Smooth muscle cell (in vitro differentiated cells): ENCODE data around the gene ADAM19. TPM values are rescaled to one million over a fixed set of nuclear protein-coding genes. Genes with fewer than 3 reads are reported as not detected.
A peak's percentile ranks its signal among the peaks of the same experiment; 100 is the strongest.

Experiments
- DNase-seq: peaks from one replicate; lab custom pipeline; 2025; ENCODE audit not compliant: unreplicated experiment; lab: John Stamatoyannopoulos, UW
- H2AFZ ChIP-seq: fragments of 200-600 bp; sonication (generic); 2 replicates; pipeline ENCODE4 v1.6.0; 2016; ENCODE audit warnings: antibody characterized with exemption, low read depth, mild to moderate bottlenecking
- H3F3A ChIP-seq: fragments of 200-600 bp; sonication (generic); 2 replicates; pipeline ENCODE4 v1.6.0; 2017; ENCODE audit warnings: antibody characterized with exemption, low read depth
- H3K27ac ChIP-seq: fragments of 200-600 bp; sonication (generic); 2 replicates; pipeline ENCODE4 v1.5.1; 2016; ENCODE audit warnings: low read depth, mild to moderate bottlenecking
- H3K27me3 ChIP-seq: fragments of 200-600 bp; sonication (generic); 2 replicates; pipeline ENCODE4 v1.6.1; 2016; ENCODE audit warnings: low read depth, mild to moderate bottlenecking
- H3K36me3 ChIP-seq: fragments of 200-600 bp; sonication (generic); 2 replicates; pipeline ENCODE4 v1.5.1; 2016; ENCODE audit warnings: low read depth
- H3K4me1 ChIP-seq: fragments of 200-600 bp; sonication (generic); 2 replicates; pipeline ENCODE4 v1.5.1; 2016; ENCODE audit warnings: low read depth
- H3K4me2 ChIP-seq: fragments of 200-600 bp; sonication (generic); 2 replicates; pipeline ENCODE4 v1.6.0; 2016; ENCODE audit warnings: mild to moderate bottlenecking
- H3K4me3 ChIP-seq: fragments of 200-600 bp; sonication (generic); 2 replicates; pipeline ENCODE4 v1.5.1; 2016; ENCODE audit warnings: mild to moderate bottlenecking
- H3K79me2 ChIP-seq: fragments of 200-600 bp; sonication (generic); 2 replicates; pipeline ENCODE4 v1.6.0; 2016; ENCODE audit warnings: low read depth, mild to moderate bottlenecking
- H3K9ac ChIP-seq: fragments of 200-600 bp; sonication (generic); 2 replicates; pipeline ENCODE4 v1.6.0; 2016; ENCODE audit warnings: low read depth
- H3K9me3 ChIP-seq: fragments of 200-600 bp; sonication (generic); replicated peaks from 2 replicates; pipeline ENCODE4 v1.5.1; 2016; ENCODE audit warnings: low read depth
- H4K20me1 ChIP-seq: fragments of 200-600 bp; sonication (generic); 2 replicates; pipeline ENCODE4 v1.6.0; 2016; ENCODE audit warnings: low read depth
- WGBS: methylation state at CpG from one replicate; pipeline ENCODE4 v1.1.7; 2016; ENCODE audit warnings: low lambda C conversion rate; 5-methylcytosine and 5-hydroxymethylcytosine counted together
- polyA plus RNA-seq: library from polyadenylated mRNA; unstranded; fragments of >200 nt; fragmentation: Nextera tagmentation; extraction: Ambion mirVana; gene quantifications from 2 replicates; pipeline ENCODE4 v1.2.1, GENCODE V29; 2016
- total RNA-seq: library from RNA; depleted of rRNA; stranded (reverse); fragments of >200 nt; gene quantifications from 2 replicates; pipeline ENCODE4 v1.2.3, GENCODE V29; 2014
- TF ChIP-seq, protein P1 (sequence below): fragments of 200-600 bp; sonication (generic); IDR thresholded peaks from 2 replicates; pipeline ENCODE4 v1.5.1; 2017; ENCODE audit warnings: borderline replicate concordance, mild to moderate bottlenecking, antibody characterized with exemption; ENCODE audit not compliant: insufficient read depth, poor library complexity, severe bottlenecking

Gene ADAM19
- total and polyA plus RNA-seq, 2 experiments from 2014 or later, result 62.2 to 112 TPM

DNA sequence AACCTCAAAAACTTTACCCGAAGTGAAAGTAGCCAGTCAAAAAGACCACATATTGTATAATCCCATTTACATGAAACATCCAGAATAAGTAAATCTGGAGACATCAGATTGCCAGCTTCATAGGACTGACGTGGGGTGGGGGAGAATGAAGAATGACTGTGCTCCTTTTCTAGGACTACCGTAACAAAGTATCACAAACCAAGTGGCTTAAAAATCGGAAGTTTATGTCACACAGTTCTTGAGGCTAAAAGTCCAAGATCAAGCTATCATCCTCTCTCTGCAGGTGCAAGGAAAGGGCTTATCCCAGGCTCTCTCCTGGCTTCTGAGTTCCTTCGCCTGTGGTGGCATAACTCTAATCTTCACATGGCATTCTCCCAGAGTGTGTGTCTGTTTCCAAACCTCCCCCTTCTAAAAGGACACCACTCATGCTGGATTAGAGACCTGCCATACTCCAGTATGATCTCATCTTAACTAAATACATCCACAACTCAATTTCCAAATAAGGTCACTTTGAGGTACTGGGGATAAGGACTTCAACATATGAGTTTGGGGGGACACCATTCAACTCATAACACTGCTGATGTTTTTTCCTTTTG, 25.5 kb downstream of the ADAM19 start:
- Histone ChIP-seq H3K27ac (peak overlapping the region; percentile 46), H3K4me3 (no peak overlapping the region), H3K27me3 (no peaks in the 10 kb centered on the region), H3K9me3 (no peaks in the 10 kb centered on the region), H3K4me2 (peak overlapping the region; percentile 45), H3F3A (peaks cover 8% of the 10 kb centered on the region), H2AFZ (no peak overlapping the region), H4K20me1 (peaks cover 78% of the 10 kb centered on the region), H3K79me2 (peaks cover 96% of the 10 kb centered on the region), H3K9ac (no peak overlapping the region), H3K4me1 (peaks cover 23% of the 10 kb centered on the region), H3K36me3 (no peaks in the 10 kb centered on the region)
- TF ChIP-seq, protein P1, sequence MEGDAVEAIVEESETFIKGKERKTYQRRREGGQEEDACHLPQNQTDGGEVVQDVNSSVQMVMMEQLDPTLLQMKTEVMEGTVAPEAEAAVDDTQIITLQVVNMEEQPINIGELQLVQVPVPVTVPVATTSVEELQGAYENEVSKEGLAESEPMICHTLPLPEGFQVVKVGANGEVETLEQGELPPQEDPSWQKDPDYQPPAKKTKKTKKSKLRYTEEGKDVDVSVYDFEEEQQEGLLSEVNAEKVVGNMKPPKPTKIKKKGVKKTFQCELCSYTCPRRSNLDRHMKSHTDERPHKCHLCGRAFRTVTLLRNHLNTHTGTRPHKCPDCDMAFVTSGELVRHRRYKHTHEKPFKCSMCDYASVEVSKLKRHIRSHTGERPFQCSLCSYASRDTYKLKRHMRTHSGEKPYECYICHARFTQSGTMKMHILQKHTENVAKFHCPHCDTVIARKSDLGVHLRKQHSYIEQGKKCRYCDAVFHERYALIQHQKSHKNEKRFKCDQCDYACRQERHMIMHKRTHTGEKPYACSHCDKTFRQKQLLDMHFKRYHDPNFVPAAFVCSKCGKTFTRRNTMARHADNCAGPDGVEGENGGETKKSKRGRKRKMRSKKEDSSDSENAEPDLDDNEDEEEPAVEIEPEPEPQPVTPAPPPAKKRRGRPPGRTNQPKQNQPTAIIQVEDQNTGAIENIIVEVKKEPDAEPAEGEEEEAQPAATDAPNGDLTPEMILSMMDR, result no peak
- 80% methylated on average over 5 of the region's 5 CpGs for WGBS
- no peak for DNase-seq

DNA sequence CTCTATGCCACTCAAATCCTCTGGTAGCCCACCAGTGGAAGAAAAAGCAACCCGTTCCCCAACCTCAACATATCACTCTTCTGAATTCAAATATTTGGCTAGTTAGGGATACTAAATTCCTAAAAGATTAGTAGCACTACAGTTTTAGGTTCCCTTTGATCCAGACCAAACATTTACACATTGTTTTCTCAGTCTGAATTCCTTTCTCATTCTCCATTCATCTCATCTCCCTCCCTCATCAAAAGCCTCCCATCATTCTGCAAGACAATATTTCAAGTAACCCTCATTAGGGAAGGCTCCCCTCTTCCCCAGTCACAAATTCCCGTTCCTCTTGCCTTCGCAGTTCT, 26.3 kb downstream of the ADAM19 start:
- WGBS, result 79% methylated on average over 3 of the region's 3 CpGs
- Histone ChIP-seq H3K27me3 (no peaks in the 10 kb centered on the region), H3K36me3 (no peaks in the 10 kb centered on the region), H3K27ac (peak overlapping the region; percentile 46), H4K20me1 (peaks cover 78% of the 10 kb centered on the region), H3K4me2 (peak overlapping the region; percentile 45), H3F3A (peaks cover 6% of the 10 kb centered on the region), H3K79me2 (peaks cover 96% of the 10 kb centered on the region), H3K4me3 (no peak overlapping the region), H3K4me1 (peaks cover 21% of the 10 kb centered on the region), H3K9me3 (no peaks in the 10 kb centered on the region), H2AFZ (no peak overlapping the region), H3K9ac (no peak overlapping the region)
- TF ChIP-seq, protein P1, result no peak
- DNase-seq, result no peak

DNA sequence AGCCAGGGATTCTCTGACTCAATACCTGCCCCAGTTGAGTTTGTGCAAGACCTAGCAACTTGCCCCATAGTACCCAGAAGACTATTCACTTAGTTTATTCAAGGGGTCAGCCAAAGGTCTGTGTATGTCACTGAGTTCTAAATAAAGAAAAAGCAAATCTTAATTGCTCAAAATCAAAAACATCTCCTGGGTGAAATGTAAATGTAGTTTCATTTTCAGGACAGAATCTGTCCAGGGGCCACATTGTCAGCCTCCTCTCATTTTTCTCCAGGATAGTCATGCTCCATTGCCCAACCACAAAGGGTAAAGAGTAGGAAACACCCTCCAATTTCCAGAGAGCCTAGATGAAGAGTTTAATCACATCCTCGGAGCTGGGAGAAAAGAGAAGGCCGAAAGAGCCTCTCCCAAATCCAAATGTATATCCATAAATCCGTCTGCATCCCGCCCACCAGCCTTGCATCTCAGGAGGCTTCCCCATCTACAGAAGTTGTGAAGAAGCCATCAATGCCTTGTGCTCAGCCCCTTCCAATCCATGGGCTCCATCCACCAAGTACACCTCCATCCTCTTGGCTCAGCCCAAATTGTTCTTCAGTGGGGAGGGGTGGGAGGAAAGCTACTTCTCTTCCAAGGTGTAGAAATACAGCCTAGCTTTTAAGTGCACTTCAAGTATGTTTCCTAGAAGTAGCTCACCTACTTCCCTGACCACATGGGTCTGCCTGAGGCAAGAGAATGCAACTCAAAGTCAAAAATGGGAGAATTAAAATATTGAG, 26.9 kb downstream of the ADAM19 start:
- Histone ChIP-seq H3K9ac (no peak overlapping the region), H4K20me1 (peaks cover 78% of the 10 kb centered on the region), H3K36me3 (no peaks in the 10 kb centered on the region), H3F3A (peaks cover 7% of the 10 kb centered on the region), H3K79me2 (peaks cover 96% of the 10 kb centered on the region), H3K4me3 (no peak overlapping the region), H3K4me2 (peak overlapping the region; percentile 45), H3K9me3 (no peaks in the 10 kb centered on the region), H3K27ac (peak overlapping the region; percentile 46), H3K27me3 (no peaks in the 10 kb centered on the region), H3K4me1 (peaks cover 18% of the 10 kb centered on the region), H2AFZ (no peak overlapping the region)
- 70% methylated on average over 4 of the region's 4 CpGs for WGBS
- TF ChIP-seq, protein P1, result no peak
- no peak for DNase-seq
